HG03457 (cell line): ENCODE data around the gene REC114.
"Not testable (repeated sequence)": the region's sequence is repeated elsewhere in the genome, so short reads cannot be mapped to it uniquely, and the experiment has no call there.

Source experiments
- ATAC-seq: cut with Tn5 transposase; IDR thresholded peaks from one replicate; pipeline ENCODE4 v1.9.1; 2021; ENCODE audit warnings: moderate number of reproducible peaks; ENCODE audit not compliant: unreplicated experiment

Gene REC114

GRCh38 chr15:73455876-73456275 lies 12.9 kb downstream of the REC114 start:
- no peak for ATAC-seq

DNA sequence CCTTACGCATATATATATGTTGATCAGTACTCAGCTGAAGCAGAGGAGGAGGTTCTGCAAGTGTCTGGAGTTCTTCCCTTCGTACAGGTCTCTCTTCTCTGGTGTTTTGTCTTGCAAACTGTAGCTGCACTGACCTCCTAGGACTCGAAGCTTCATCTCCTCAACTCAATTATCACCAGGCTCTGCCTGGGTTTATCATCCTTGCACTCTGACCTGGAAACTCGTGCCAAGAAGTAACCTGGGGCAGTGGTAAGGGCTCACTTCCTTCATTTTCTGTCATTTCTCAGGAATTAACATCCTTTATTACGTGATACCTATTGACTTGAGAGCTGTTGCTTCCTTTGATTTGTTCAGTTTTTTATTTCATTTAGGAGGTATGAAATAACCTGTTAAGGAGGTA lies 14.4 kb downstream of the REC114 start:
- ATAC-seq, result no peak

DNA sequence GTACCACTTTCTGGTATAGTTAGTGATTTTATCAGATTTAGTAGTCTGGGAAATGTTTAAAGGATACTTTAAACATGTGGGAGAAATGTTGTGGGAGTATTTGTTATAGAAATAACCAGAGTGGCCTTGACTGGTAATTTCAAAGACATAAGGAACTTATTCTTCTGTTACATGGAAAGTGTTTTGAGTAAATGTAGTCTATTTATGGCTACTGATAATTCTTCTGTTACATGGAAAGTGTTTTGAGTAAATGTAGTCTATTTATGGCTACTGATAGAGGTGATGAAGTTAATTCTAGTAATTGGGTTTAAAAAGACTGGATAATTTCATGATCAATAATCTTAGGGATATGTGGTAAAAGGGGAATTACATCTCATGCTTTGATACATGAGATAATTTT lies 17.7 kb downstream of the REC114 start:
- ATAC-seq, result no peak

GRCh38 chr15:73464602-73465001 lies 21.6 kb downstream of the REC114 start:
- ATAC-seq, result no peak

- no peak for ATAC-seq
Measured at GRCh38 chr15:73467758-73468157, 24.8 kb downstream of the REC114 start.

DNA sequence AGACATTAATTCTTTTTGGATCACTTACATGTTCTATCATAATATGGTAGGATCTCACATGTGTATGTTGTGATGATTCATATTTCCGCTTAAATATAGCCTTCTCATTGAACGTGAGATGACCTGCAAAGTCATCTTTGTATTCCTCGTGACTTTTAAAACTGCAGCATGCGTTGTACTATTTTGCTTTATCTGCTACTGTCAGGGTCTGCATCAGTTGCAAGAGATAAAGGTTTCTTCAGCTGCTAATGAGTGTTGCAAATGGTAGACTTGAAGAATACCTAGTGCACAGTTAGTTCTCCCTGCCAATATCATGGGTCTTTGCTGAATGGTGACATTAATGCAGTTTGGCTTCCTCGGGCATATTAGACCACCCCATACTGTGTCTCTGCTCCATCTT lies 31.8 kb downstream of the REC114 start:
- no peak for ATAC-seq

DNA sequence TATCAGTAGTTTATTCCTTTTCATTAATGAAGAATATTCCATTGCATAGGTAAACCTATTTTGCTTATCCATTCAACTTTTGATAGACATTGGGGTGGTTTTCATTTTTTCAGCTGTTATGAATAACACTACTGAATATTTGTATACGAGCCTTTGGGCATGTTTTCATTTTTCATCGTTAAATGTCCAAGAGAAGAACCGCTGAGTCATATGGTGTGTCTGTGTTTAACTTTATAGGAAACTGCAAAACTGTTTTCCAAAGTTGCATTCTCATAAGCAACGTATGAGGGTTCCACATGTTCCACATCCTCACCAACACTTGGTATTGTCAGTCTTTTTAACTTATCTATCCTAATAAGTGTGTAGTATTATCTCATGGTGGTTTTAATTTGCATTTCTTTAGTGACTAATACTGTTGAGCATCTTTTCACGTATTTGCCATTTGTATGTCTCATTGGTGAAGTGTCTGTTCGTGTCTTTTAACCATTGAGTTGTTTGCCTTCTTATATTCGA lies 33.8 kb downstream of the REC114 start:
- ATAC-seq, result no peak

- ATAC-seq, result no peak
Measured at GRCh38 chr15:73480050-73480449, 37.1 kb downstream of the REC114 start.

GRCh38 chr15:73482166-73482565 lies 39.2 kb downstream of the REC114 start:
- ATAC-seq, result no peak

DNA sequence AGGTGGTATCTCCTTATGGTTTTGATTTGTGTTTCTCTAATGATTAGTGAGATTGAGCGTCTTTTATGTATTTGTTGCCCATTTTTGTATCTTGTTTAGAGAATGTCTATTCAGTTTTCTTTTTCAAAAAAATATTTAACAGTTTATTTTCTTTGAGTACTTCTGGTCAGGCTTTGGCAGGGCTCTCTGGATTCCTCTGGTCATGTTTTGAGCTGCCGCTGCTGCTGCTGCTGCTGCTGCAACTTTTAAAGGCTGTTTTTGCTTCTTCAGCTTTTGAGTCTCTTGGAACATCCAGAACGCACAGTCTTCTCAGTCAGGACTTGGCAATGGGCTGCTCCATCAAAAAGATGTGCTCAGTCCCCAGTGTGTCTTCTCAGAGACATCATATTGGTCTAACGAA lies 40.1 kb downstream of the REC114 start:
- no peak for ATAC-seq

GRCh38 chr15:73485372-73485771 lies 42.4 kb downstream of the REC114 start:
- ATAC-seq, result no peak

DNA sequence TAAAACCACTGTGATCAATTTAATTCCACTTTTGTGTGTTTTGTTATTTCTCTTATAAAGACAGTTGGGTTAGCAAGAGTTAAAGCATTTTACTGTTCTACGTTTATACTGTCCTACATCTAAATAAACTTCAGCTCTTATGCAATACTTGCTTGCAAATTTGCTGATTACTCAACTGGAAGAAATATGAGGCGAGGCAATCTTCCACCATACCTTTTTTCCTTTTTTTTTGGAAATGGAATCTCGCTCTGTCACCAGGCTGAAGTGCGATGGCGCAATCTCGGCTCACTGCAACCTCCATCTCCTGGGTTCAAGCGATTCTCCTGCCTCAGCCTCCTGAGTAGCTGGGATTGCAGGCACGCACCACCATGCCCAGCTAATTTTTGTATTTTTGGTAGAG lies 42.9 kb downstream of the REC114 start:
- not testable (repeated sequence) for ATAC-seq

- ATAC-seq, result no peak
Measured at GRCh38 chr15:73488698-73489097, 45.7 kb downstream of the REC114 start.

- no peak for ATAC-seq
Measured at GRCh38 chr15:73493922-73494321, 51.0 kb downstream of the REC114 start.

DNA sequence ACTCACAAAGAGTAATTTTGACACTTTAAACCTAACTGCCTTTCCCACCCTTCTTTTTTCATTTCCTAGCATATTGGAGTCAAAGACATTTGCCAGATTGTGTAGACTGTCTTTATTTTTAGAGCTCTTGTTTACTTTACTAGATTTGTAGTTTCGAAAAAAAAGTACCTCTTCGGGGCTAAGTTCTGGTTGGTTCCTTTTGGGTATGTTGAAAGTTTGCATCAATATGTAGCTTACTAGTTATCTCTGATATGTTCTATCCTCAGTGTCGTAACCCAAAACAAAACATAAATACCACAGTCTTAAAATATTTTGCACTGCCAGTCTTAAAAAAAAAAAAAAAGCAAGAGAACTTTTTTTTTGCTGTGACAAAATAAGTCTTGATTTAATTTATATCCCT lies 52.2 kb downstream of the REC114 start:
- ATAC-seq, result no peak

DNA sequence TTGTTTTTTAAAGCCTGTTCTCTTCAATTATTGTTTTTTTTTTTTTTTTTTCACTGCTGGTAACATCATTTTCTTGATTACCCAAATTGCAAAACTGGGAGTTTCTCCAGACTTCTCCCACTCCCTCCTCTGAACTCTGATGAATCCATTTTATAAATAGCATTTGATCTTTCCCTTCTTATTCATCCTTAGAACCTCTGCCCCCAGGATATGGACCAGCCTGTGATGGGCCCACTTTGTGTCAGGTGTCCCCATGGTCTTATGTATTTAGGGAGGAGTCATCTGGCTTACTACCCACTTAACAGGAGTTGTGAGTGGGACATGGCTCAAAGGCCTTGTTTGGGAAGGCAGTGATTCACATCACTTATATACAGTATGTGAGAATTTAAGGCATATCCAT lies 57.7 kb downstream of the REC114 start:
- no peak for ATAC-seq

GRCh38 chr15:73504885-73505284 lies 61.9 kb downstream of the REC114 start:
- ATAC-seq, result no peak

DNA sequence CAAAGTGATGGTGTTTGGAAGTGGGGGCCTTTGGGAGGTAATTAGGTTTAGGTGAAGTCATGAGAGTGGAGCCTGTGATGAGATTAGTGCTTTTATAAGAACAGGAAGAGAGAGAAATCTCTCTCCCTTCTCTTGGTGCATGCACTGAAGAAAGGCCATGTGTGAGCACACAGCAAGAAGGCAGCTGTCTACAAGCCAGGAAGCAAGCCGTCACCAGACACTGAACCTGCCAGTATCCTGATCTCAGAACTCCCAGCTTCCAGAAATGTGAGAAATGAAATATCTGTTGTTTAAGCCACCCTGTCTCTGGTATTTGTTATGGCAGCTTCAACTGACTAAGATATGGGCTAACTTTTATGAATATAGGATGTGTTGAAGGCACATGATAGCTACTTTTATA lies 72.6 kb downstream of the REC114 start:
- ATAC-seq, result no peak

GRCh38 chr15:73517566-73517965 lies 74.6 kb downstream of the REC114 start:
- no peak for ATAC-seq

GRCh38 chr15:73518180-73518862 lies 75.4 kb downstream of the REC114 start:
- ATAC-seq, result no peak

GRCh38 chr15:73518876-73519733 lies 76.1 kb downstream of the REC114 start:
- no peak for ATAC-seq

DNA sequence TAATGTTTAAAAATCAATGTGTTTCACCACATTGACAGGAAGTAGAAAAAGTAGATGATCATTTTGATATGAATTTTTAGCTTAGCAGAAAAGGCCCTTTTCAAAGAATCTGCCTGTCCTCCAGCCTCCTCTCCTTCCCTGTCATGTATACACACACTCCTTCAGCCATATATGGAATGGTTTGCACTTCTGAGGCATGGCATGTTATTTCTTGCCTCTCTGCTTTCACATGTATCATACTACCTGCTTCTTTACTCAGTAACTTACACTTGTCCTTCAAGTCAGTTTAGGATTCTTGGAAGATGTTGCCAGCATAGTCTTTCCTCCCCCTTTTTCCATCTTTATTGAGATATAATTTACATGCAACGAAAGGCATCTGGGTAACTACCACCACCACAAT lies 79.0 kb downstream of the REC114 start:
- no peak for ATAC-seq
